ENCODE results near the gene RTTN. TPM values are rescaled to one million over a fixed set of nuclear protein-coding genes. Genes with fewer than 3 reads are reported as not detected.

The RTTN gene
- total RNA-seq, 2 experiments from 2014 or later: 24.2 to 28.6 TPM

- ChIA-PET CTCF (no interaction called here), POLR2A (no interaction called here)
- Mint-ChIP-seq H3K27ac (no peak overlapping the region), H3K9me3 (no peaks in the 10 kb centered on the region), H3K4me1 (no peaks in the 10 kb centered on the region), H3K4me3 (no peak overlapping the region), H3K36me3 (ENCODE audit: low read depth) (peaks cover 42% of the 10 kb centered on the region), H3K27me3 (no peaks in the 10 kb centered on the region)
- no peak for DNase-seq
Measured at GRCh38 chr18:70041459-70042050, 163.9 kb downstream of the RTTN start.

- Mint-ChIP-seq H3K27ac (no peak overlapping the region), H3K9me3 (peaks cover 4% of the 10 kb centered on the region), H3K36me3 (ENCODE audit: low read depth) (peaks cover 59% of the 10 kb centered on the region), H3K4me3 (no peak overlapping the region), H3K4me1 (no peaks in the 10 kb centered on the region), H3K27me3 (no peaks in the 10 kb centered on the region)
- ChIA-PET POLR2A (no interaction called here), CTCF (no interaction called here)
- DNase-seq: no peak
Measured at GRCh38 chr18:70039186-70039585, 166.3 kb downstream of the RTTN start.

- ChIA-PET CTCF (no interaction called here), POLR2A (no interaction called here)
- Mint-ChIP-seq H3K36me3 (ENCODE audit: low read depth) (peaks cover 63% of the 10 kb centered on the region), H3K4me1 (no peaks in the 10 kb centered on the region), H3K27ac (no peak overlapping the region), H3K9me3 (peaks cover 4% of the 10 kb centered on the region), H3K27me3 (no peaks in the 10 kb centered on the region), H3K4me3 (no peak overlapping the region)
- no peak for DNase-seq
Measured at GRCh38 chr18:70037431-70038061, 167.9 kb downstream of the RTTN start.

- H3K4me1 Mint-ChIP-seq: no peaks in the 10 kb centered on the region
- H3K36me3 Mint-ChIP-seq (ENCODE audit: low read depth): peaks cover 62% of the 10 kb centered on the region
- ChIA-PET POLR2A (no interaction called here), CTCF (interaction anchor here (1.5 kb wide), 1 partner anchor 16 kb away, joined by 3 read pairs; no protein-coding TSS in a partner anchor)
- no peak for DNase-seq
- peaks cover 4% of the 10 kb centered on the region for H3K9me3 Mint-ChIP-seq
- H3K27ac Mint-ChIP-seq: no peak overlapping the region
- H3K27me3 Mint-ChIP-seq: no peaks in the 10 kb centered on the region
- no peak overlapping the region for H3K4me3 Mint-ChIP-seq
Measured at GRCh38 chr18:70036771-70037347, 168.6 kb downstream of the RTTN start.

GRCh38 chr18:70036168-70036567 lies 169.3 kb downstream of the RTTN start:
- Mint-ChIP-seq H3K36me3 (ENCODE audit: low read depth) (peaks cover 58% of the 10 kb centered on the region), H3K4me3 (no peak overlapping the region), H3K9me3 (peaks cover 4% of the 10 kb centered on the region), H3K4me1 (no peaks in the 10 kb centered on the region), H3K27me3 (no peaks in the 10 kb centered on the region), H3K27ac (no peak overlapping the region)
- DNase-seq: no peak
- POLR2A ChIA-PET: no interaction called here
- CTCF ChIA-PET: interaction anchor here (1.5 kb wide), 1 partner anchor 15 kb away, joined by 3 read pairs; no protein-coding TSS in a partner anchor

GRCh38 chr18:70031221-70031620 lies 174.3 kb downstream of the RTTN start:
- Mint-ChIP-seq H3K27me3 (no peaks in the 10 kb centered on the region), H3K36me3 (ENCODE audit: low read depth) (peaks cover 46% of the 10 kb centered on the region), H3K4me1 (no peaks in the 10 kb centered on the region), H3K27ac (no peak overlapping the region), H3K4me3 (no peak overlapping the region), H3K9me3 (peaks cover 1% of the 10 kb centered on the region)
- no peak for DNase-seq
- CTCF ChIA-PET: no interaction called here
- POLR2A ChIA-PET: no interaction called here

- DNase-seq: no peak
- Mint-ChIP-seq H3K36me3 (ENCODE audit: low read depth) (peaks cover 47% of the 10 kb centered on the region), H3K4me3 (no peak overlapping the region), H3K27me3 (no peaks in the 10 kb centered on the region), H3K4me1 (peaks cover under 1% of the 10 kb centered on the region), H3K9me3 (no peaks in the 10 kb centered on the region), H3K27ac (no peak overlapping the region)
- POLR2A ChIA-PET: no interaction called here
- CTCF ChIA-PET: no interaction called here
Measured at GRCh38 chr18:70030728-70031127, 174.8 kb downstream of the RTTN start.

- H3K9me3 Mint-ChIP-seq: no peaks in the 10 kb centered on the region
- H3K4me1 Mint-ChIP-seq: peaks cover 2% of the 10 kb centered on the region
- ChIA-PET CTCF (no interaction called here), POLR2A (interaction anchor here (0.8 kb wide), 1 partner anchor 48 kb away, joined by 4 read pairs; no protein-coding TSS in a partner anchor)
- H3K4me3 Mint-ChIP-seq: no peak overlapping the region
- no peaks in the 10 kb centered on the region for H3K27me3 Mint-ChIP-seq
- H3K27ac Mint-ChIP-seq: no peak overlapping the region
- no peak for DNase-seq
- H3K36me3 Mint-ChIP-seq (ENCODE audit: low read depth): peaks cover 47% of the 10 kb centered on the region
Measured at GRCh38 chr18:70029163-70029562, 176.3 kb downstream of the RTTN start.

- Mint-ChIP-seq H3K4me3 (no peak overlapping the region), H3K27ac (no peak overlapping the region), H3K9me3 (no peaks in the 10 kb centered on the region), H3K36me3 (ENCODE audit: low read depth) (peaks cover 46% of the 10 kb centered on the region), H3K27me3 (no peaks in the 10 kb centered on the region), H3K4me1 (peaks cover 2% of the 10 kb centered on the region)
- CTCF ChIA-PET: no interaction called here
- POLR2A ChIA-PET: no interaction called here
- DNase-seq: no peak
Measured at GRCh38 chr18:70028734-70029133, 176.8 kb downstream of the RTTN start.

- ChIA-PET POLR2A (no interaction called here), CTCF (no interaction called here)
- Mint-ChIP-seq H3K4me3 (no peak overlapping the region), H3K4me1 (peaks cover 2% of the 10 kb centered on the region), H3K27ac (no peak overlapping the region), H3K9me3 (no peaks in the 10 kb centered on the region), H3K36me3 (ENCODE audit: low read depth) (peaks cover 46% of the 10 kb centered on the region), H3K27me3 (no peaks in the 10 kb centered on the region)
- no peak for DNase-seq
Measured at GRCh38 chr18:70028084-70028483, 177.4 kb downstream of the RTTN start.

GRCh38 chr18:70025580-70025979 lies 179.9 kb downstream of the RTTN start:
- ChIA-PET POLR2A (no interaction called here), CTCF (no interaction called here)
- Mint-ChIP-seq H3K4me1 (peaks cover 2% of the 10 kb centered on the region), H3K27ac (no peak overlapping the region), H3K36me3 (ENCODE audit: low read depth) (peaks cover 48% of the 10 kb centered on the region), H3K9me3 (no peaks in the 10 kb centered on the region), H3K27me3 (no peaks in the 10 kb centered on the region), H3K4me3 (no peak overlapping the region)
- DNase-seq: no peak

GRCh38 chr18:70024829-70025228 lies 180.7 kb downstream of the RTTN start:
- ChIA-PET CTCF (no interaction called here), POLR2A (no interaction called here)
- no peaks in the 10 kb centered on the region for H3K9me3 Mint-ChIP-seq
- DNase-seq: no peak
- H3K4me1 Mint-ChIP-seq: peaks cover 2% of the 10 kb centered on the region
- no peak overlapping the region for H3K4me3 Mint-ChIP-seq
- H3K27me3 Mint-ChIP-seq: no peaks in the 10 kb centered on the region
- H3K36me3 Mint-ChIP-seq (ENCODE audit: low read depth): peaks cover 46% of the 10 kb centered on the region
- H3K27ac Mint-ChIP-seq: no peak overlapping the region

GRCh38 chr18:70024093-70024492 lies 181.4 kb downstream of the RTTN start:
- Mint-ChIP-seq H3K4me1 (peaks cover 2% of the 10 kb centered on the region), H3K4me3 (no peak overlapping the region), H3K27ac (no peak overlapping the region), H3K27me3 (no peaks in the 10 kb centered on the region), H3K36me3 (ENCODE audit: low read depth) (peaks cover 45% of the 10 kb centered on the region), H3K9me3 (no peaks in the 10 kb centered on the region)
- no peak for DNase-seq
- ChIA-PET POLR2A (no interaction called here), CTCF (interaction anchor here (0.7 kb wide), 1 partner anchor 19 kb away, joined by 3 read pairs; no protein-coding TSS in a partner anchor)
